C4-2B (cell line): ENCODE measurements around the gene MSL3B.

Experiments
- CTCF ChIP-seq: fragments of 450-650 bp; conservative IDR thresholded peaks from 2 replicates; pipeline ENCODE4 v1.5.1; 2017; ENCODE audit warnings: mild to moderate bottlenecking
- ZFX ChIP-seq: fragments of 450-650 bp; IDR thresholded peaks from 2 replicates; pipeline ENCODE4 v1.6.1; 2017

GRCh38 chr2:233844064-233844807, 23.9 kb downstream of the MSL3B start:
- TF ChIP-seq CTCF (no peak), ZFX (no peak)
